Chondrocyte (in vitro differentiated cells): ENCODE measurements around the gene DCN. TPM values are rescaled to one million over a fixed set of nuclear protein-coding genes. Genes with fewer than 3 reads are reported as not detected.

ENCODE experiments used
- DNase-seq: peaks from one replicate; pipeline ENCODE4 v3.0.0; 2021; ENCODE audit warnings: mixed read lengths, low spot score
- H3K27ac Mint-ChIP-seq: one replicate; pipeline ENCODE4 v1.8.0; 2021; ENCODE audit warnings: mild to moderate bottlenecking, moderate library complexity, mixed read lengths; ENCODE audit not compliant: unreplicated experiment
- H3K27me3 Mint-ChIP-seq: 2 replicates; pipeline ENCODE4 v1.8.0; 2021; ENCODE audit warnings: low read depth, mixed read lengths
- H3K36me3 Mint-ChIP-seq: 2 replicates; pipeline ENCODE4 v1.8.0; 2021; ENCODE audit warnings: low read depth, mixed read lengths
- H3K4me1 Mint-ChIP-seq: 2 replicates; pipeline ENCODE4 v1.8.0; 2021; ENCODE audit warnings: low read depth, mild to moderate bottlenecking, mixed read lengths
- H3K4me3 Mint-ChIP-seq: one replicate; pipeline ENCODE4 v1.8.0; 2021; ENCODE audit warnings: mild to moderate bottlenecking, moderate library complexity, mixed read lengths; ENCODE audit not compliant: unreplicated experiment
- H3K9me3 Mint-ChIP-seq: 2 replicates; pipeline ENCODE4 v1.8.0; 2021; ENCODE audit warnings: low read depth, mixed read lengths
- CTCF ChIP-seq: fragments of 200-600 bp; sonication (generic); IDR thresholded peaks from 2 replicates; pipeline ENCODE4 v1.5.0; 2021; ENCODE audit warnings: antibody characterized with exemption, mild to moderate bottlenecking, moderate library complexity
- total RNA-seq: library from RNA; stranded (reverse); gene quantifications from 3 replicates; pipeline ENCODE4 v1.2.1, GENCODE V29; 2021

DCN gene
- total RNA-seq, 1 donor from 2014 or later = 723 TPM

DNA sequence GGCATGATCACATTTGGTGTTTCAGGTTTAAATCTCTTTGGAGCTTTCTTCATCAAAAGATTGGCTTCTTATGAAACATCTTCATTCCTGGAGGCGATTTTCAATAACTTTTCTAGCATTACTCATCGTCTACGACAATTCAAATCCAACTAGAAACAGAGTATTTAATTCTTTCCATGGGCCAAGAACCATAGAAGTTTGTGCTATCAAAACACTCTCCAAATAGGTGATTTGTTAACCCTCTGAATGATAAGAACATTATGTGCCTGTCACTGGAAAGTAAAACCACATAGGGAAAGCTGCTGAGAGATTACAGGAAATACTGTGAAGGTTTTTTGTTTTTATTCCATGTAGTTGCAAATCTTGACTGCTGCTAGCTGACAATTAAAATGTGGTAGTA, 6.9 kb upstream of the DCN start:
- no peak for DNase-seq
- H3K36me3 Mint-ChIP-seq = peaks cover under 1% of the 10 kb centered on the region
- H3K27ac Mint-ChIP-seq = peak overlapping the region; percentile 65
- H3K27me3 Mint-ChIP-seq = no peaks in the 10 kb centered on the region
- H3K4me3 Mint-ChIP-seq = no peak overlapping the region
- peaks cover 7% of the 10 kb centered on the region for H3K9me3 Mint-ChIP-seq
- TF ChIP-seq CTCF = no peak
- peaks cover 64% of the 10 kb centered on the region for H3K4me1 Mint-ChIP-seq

- DNase-seq = no peak
- Mint-ChIP-seq H3K4me3 (no peak overlapping the region), H3K36me3 (no peaks in the 10 kb centered on the region), H3K4me1 (peaks cover 68% of the 10 kb centered on the region), H3K27ac (no peak overlapping the region), H3K9me3 (peaks cover 6% of the 10 kb centered on the region), H3K27me3 (no peaks in the 10 kb centered on the region)
- TF ChIP-seq CTCF = no peak
Observed at GRCh38 chr12:91188778-91189177, 6.2 kb upstream of the DCN start.

- H3K4me1 Mint-ChIP-seq = peaks cover 75% of the 10 kb centered on the region
- TF ChIP-seq CTCF = no peak
- no peaks in the 10 kb centered on the region for H3K27me3 Mint-ChIP-seq
- no peaks in the 10 kb centered on the region for H3K36me3 Mint-ChIP-seq
- no peak for DNase-seq
- H3K9me3 Mint-ChIP-seq = no peaks in the 10 kb centered on the region
- H3K4me3 Mint-ChIP-seq = no peak overlapping the region
- no peak overlapping the region for H3K27ac Mint-ChIP-seq
Observed at GRCh38 chr12:91186156-91186555, 3.5 kb upstream of the DCN start.

DNA sequence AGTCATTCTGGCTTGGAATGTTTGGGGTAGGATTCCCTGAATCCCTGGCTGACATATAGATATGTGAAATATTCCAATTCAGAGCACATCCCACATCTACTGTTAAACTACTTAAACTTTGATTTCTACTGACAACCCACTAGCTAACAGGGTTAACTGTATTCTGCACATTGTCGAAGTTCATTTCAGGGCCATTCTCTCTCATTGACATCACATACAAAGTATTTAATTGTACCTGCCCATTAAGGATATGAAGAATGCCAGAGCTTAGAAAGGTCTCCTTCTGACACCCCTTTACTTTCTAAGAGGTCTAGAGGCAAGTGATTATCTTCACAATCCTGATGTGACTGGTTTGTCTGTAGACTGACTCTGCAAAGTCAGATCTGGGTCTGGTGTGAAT, 2.8 kb upstream of the DCN start:
- no peak for TF ChIP-seq CTCF
- no peaks in the 10 kb centered on the region for H3K9me3 Mint-ChIP-seq
- H3K4me3 Mint-ChIP-seq = no peak overlapping the region
- DNase-seq = no peak
- H3K36me3 Mint-ChIP-seq = no peaks in the 10 kb centered on the region
- no peaks in the 10 kb centered on the region for H3K27me3 Mint-ChIP-seq
- H3K27ac Mint-ChIP-seq = peak overlapping the region; percentile 43
- peaks cover 73% of the 10 kb centered on the region for H3K4me1 Mint-ChIP-seq

DNA sequence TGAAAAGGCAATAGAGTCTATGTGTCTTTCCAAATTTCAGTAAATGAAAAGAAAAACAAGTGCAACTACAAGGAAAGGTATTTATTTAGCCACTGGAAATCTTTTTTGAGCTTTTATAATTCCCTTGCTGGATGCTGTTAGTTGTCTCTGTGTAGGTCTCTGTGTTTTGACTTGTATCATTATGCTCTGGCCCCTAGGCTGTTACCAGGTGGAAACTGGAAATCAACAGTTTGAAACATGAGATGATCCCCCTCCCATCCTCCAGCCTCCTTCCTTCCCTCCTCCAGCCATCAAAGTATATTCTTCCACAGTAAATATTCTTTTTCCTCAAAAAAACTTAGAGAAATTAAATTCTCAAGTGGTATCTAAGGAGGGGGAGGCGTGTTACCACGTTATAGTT, 934 bp upstream of the DCN start:
- H3K27ac Mint-ChIP-seq = peak overlapping the region; percentile 94
- H3K36me3 Mint-ChIP-seq = no peaks in the 10 kb centered on the region
- no peaks in the 10 kb centered on the region for H3K9me3 Mint-ChIP-seq
- no peak overlapping the region for H3K4me3 Mint-ChIP-seq
- DNase-seq = no peak
- no peak for TF ChIP-seq CTCF
- peaks cover 54% of the 10 kb centered on the region for H3K4me1 Mint-ChIP-seq
- no peaks in the 10 kb centered on the region for H3K27me3 Mint-ChIP-seq
